HG03095 (cell line): ENCODE data around the gene ANKRD33.

ENCODE experiments used
- ATAC-seq: cut with Tn5 transposase; IDR thresholded peaks from one replicate; pipeline ENCODE4 v1.9.1; 2021; ENCODE audit warnings: moderate library complexity; ENCODE audit not compliant: unreplicated experiment

ANKRD33 gene

DNA sequence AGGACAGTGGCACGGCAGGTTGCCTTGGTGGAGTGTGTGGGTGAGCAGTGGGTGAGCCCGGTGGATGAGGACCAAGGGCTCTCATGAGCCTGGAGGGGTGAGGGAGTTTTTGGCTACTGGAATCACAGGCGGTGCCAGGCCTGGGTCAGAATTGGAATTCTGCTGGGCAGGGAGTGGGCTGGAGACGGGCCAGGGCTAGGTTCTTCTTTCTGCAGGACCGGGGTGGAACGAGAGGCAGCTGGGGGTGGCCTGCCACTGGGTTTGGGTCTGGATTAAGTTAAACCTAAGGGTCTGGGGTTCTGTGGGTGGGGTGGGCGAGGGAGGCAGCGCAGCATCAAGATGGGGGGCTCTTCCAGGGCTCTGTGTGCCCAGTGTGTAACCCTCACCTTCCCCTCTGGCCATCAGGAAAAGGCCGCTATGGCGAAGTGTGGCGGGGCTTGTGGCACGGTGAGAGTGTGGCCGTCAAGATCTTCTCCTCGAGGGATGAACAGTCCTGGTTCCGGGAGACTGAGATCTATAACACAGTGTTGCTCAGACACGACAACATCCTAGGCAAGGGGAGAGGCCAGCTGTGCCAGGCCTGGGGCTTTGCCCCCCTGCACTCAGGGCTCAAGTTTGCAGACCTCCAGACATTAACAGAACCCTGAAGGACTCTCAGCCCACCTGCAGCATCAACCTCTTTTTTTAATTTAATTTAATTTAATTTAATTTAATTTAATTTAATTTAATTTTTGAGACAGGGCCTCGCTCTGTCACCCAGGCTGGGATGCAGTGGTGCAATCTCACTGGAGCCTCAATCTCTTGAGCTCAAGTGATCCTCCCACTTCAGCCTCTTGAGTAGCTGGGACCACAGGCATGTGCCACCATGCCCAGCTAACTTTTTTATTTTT is 26.4 kb downstream of the ANKRD33 start:
- ATAC-seq = no peak

DNA sequence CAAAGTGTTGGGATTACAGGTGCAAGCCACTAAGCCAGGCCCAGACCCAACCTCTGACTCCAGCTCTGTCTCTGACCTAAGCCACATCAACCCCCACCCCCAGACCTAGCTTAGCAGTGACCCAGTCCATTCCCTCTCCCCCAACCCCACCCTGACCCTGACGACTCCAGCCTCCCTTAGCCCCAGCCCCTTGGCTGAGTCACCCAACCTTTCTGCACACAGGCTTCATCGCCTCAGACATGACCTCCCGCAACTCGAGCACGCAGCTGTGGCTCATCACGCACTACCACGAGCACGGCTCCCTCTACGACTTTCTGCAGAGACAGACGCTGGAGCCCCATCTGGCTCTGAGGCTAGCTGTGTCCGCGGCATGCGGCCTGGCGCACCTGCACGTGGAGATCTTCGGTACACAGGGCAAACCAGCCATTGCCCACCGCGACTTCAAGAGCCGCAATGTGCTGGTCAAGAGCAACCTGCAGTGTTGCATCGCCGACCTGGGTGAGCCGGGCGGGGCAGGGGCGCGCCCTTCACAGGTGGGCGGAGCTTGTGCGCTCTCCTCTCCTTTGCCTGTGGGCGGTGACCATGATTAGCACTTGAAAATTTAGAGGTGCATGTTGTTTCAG is 27.2 kb downstream of the ANKRD33 start:
- no peak for ATAC-seq

DNA sequence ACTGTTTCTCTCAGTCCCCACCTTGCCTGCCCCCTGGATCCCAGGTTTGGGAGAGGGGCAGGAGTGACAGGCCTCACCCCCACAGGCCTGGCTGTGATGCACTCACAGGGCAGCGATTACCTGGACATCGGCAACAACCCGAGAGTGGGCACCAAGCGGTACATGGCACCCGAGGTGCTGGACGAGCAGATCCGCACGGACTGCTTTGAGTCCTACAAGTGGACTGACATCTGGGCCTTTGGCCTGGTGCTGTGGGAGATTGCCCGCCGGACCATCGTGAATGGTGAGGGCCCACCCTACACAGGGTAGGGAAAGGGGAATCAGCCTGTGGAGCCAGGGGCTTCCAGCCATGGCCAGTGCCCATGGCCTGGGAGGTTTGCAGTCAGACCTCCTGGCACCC is 28.0 kb downstream of the ANKRD33 start:
- no peak for ATAC-seq

DNA sequence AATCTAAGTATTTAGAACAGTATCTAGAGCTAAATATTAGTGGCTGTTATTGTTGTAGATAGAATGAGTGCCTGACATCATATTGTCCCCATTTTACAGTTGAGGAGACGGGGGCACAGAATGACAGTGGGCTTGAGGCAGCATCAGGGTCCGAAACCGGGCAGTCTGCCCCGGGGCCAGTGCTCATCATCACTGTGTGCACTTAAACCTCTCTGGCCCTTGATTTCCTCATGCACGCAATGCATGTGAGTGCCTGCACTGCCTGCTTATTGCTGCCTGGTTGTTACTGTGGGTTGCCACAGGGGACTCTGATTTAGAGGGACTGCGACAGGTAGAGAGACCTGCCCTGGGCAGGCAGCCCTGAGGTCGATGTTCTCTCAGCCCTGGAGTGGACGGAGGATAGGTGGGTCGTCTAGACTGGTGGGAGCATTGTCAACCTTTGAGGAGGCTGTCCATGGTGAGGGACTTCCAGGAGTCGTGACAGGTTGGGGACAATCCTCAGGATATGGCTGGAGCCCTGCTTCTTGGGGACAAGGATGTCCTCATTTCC is 29.2 kb downstream of the ANKRD33 start:
- no peak for ATAC-seq

DNA sequence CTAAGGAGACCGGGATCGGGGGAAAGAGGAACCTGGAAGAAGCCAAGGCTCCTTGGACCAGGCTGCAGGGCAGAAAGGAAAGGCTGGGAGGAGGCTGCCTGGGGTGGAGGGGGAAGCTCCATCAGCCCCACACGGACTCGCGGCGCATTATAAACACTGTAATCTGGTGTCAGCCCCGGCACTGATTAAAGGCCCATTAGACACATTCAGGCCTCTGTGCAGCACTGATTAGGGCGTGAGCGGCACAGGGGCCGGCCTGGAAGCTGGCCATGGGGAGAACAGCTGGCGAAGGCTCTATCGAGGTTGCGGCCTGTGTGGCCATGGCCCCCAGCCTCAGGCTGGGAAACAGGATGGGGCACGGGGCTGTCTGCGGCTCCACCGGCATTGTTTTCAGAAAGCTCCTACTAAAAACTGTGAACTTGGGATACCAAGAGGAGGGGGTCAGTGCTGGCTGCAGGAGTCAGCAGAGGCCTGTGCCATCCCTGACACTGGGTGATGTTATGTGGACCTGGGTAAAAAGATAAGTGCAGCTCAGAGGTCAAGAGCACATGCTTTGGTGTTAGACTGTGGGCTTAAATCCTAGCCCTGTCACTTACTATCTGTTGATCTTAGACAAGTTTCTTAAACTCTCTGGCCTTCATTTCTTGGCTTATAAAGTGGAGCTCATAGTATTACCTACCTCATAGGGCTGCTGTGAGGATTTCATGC is 30.0 kb downstream of the ANKRD33 start:
- no peak for ATAC-seq

DNA sequence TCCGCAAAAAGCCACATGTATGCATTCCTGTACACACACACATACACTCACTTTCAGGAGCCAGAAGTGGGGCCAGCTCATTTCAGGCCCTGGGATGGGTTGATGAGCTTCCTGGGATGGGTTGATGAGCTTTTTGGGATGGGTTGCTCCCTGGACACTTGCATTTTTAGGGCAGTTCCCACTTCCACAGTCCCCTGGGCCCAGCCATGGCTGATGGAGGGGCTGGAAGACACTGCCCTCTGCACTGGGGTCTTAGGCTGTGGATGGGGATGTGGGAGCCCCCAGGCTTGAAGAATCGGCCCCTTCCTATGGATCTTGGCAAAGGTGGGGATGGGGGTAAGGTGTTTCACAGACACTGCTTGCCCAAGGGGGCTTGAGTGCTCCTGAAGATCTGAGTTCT is 32.1 kb downstream of the ANKRD33 start:
- ATAC-seq = no peak

DNA sequence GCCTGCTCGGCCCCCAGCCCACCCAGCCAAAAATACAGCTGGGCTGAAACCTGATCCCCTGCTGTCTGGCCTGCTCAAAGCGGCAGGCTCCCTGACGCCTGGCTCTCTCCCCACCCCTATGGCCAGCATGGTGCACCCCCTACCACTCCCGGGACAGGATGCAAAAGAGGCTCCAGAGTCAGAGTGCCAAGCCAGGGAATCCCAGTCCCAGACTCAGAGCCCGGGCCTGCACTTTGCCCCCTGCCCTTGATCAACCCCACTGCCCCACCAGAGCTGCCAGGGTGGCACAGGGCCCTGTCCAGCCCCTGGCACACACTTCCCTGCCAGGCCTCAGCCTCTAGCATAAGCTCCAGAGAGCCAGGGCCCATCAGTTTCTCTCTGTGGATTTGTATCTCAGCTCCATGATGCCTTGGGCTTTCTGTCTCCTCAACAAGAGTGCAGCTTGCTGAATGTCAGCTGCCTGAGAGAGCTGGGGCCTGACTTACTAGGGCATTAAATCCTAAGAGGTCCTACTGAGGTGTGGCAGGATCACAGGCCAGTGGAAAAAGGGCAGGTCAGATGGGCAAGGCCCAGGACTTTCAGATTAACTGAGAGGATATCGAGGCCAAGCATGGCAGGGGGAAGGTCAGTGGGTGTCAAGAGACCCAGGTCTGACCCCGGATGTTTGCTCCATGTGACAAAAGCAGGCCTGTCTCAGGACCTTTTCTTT is 33.3 kb downstream of the ANKRD33 start:
- no peak for ATAC-seq

DNA sequence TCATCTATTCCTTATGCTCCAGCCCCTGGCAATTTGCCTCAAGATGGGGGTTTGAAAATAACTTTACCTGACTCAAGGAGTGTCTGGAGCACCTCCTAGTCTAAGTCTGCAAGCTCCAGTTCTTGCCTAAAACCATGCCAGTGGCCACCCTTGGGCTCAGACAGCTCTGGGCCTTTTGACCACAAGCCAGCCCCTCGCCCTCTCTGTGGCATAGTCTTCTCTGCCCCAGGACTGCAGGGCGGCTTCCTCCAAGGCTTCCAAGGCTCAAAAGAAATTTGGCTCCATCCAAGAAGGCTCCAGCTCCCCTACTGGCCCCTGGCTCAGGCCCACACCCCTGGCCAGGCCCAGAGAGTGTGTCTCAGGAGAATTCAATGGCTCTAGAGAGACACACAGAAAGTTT is 34.2 kb downstream of the ANKRD33 start:
- no peak for ATAC-seq

DNA sequence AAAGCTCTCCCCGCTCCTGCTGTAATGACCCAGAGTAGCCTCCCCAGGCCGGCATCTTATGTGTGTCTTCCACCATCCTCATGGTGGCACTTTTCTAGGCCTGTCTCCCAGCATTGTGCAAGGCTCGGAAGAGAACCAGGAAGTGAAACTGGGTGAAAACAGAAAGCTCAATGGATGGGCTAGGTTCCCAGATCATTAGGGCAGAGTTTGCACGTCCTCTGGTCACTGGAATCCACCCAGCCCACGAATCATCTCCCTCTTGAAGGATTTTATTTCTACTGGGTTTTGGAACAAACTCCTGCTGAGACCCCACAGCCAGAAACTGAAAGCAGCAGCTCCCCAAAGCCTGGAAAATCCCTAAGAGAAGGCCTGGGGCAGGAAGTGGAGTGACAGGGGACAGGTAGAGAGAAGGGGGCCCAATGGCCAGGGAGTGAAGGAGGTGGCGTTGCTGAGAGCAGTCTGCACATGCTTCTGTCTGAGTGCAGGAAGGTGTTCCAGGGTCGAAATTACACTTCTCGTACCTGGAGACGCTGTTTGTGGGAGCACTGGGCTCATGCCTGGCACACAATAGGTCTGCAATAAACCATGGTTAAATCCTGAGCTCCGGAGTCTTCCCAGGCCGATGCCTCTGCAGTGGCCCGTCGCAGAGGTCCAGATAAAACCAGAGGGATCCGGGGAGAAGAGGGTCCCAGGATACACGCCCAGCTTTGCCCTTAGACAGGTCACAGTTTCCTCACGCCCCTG is 35.0 kb downstream of the ANKRD33 start:
- no peak for ATAC-seq

DNA sequence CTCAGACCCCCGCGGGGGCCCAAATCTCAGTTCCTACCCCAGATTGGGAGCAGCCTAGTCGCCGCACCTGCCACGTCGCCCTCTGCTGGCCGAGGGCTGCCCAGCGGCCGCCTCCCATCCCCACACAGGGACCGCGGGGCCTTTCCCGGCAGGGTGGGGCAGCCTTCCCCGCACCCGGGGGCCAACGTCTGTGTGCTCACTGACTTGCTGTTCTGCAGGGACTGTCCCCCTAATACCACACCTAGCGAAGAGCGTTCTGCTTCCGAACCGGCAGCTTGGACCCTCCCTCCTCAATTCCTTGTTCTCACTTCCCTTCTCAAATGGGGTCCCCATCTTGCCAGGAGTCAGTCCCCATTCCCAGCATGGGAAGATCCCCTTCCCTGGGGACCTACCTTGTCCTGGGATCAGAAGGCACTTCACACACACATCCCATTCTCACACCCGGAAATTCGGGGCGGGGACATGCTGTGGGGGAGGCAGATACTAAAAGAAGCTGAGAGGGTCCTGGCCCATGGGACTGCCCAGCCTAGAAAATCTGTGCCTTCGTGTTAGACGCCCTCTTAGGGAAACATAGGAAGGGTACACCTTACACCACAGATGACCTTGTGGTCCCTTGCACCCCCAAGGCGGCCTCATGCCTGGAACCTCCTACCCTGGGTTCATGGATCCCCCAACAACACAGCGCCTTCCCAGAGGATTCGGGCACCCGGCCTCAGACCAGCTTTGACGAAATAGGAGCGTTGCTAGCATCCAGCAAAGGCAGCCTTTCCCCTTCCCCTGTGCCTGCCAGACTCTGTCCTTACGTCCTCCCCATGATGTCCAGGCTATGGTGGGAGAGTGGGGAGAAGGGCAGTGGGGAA is 35.8 kb downstream of the ANKRD33 start:
- no peak for ATAC-seq

DNA sequence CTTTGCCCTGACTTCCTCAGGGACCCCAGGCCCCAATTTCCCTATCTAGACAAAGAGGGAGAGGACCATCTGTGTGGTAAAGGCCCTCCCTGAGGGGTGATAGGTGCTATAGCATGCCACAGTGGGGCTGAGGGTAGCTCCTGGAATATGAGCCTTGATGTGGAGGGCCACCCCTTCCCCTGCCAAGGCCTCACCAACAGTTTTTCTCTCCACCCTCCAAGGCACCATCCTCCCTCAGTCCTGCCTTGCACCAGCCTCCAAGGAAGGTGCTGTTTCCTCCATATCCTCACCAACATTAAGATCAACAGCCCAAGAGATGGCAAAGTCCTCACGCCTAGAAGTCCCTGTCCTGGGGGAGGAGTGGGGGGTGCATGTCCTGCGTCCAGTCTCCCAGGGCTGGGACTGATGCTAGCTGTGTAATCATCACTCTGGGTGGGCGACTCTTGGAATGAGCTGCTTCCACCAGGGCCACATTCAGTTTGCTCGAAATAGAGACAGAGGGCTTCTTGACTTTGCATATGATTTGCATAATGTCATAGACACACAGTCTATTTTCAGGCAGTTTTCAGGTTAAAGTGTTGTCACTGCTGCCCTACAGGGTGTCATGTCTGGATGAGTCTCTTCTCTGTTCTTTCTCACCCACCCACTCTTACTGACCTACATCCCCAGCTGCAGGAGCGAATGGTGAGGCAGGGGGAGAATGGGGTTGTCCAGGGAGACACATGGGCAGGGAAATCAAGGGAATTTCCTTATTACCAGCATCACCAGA is 36.8 kb downstream of the ANKRD33 start:
- ATAC-seq = no peak

DNA sequence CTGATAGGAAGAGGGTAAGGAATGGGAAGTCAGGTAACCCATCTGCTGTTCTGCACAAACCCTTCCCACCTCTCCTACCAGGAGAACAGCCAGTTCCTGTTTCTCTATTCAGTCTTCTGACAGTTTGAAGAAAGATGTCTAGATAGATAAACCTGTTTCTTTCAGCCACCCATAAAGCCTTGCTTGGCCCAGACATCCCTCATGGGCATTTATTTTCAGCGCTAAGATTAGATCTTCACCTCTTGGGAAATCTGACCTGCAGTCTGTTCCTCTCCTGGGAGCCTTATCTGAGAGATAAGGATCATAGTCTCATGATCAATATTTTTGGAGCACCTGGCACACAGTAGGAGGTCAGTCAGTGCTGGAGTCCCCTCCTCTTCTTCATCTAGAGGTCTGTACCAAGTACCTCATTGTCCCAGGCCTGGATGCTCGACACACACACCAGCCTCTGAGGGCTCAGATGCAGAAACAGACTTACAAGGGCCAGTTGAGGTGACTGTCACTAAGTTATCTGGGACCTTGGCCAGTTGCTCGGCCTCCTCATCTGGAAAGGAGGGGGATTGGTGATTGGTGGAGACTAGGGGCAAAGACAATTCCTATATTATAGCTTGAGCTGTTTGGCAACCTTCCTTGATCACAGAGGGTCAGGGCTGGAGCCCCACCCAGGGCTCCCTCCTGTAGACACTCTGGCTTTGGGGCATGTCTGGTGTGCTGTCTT is 37.6 kb downstream of the ANKRD33 start:
- ATAC-seq = no peak

DNA sequence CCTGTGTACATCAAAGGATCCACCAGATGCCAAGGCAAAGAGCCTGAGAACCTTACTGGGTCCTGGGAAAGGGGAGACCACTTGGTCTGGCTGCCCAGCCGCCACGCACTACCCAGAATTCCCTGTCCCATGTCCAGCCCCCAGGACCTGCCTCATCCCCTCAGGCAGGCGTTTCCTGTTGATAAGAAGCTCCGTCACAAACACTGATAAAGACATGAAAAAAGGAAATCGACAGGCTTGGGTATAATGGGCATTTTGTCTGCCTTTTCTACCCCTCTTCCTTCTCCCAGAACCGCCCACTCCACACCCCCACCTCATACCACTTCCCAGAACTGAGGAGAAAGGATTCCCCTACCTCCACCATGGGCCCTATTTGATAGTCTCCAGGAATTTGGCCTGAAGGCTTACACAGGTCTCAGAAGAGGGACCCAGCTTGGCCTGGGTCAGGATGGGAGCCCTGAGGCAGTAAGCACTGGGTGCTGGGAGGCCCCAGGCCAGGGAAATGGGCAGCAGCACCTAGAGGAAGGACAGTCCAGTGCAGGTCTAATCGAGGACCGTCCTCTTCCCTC is 38.2 kb downstream of the ANKRD33 start:
- ATAC-seq = no peak

DNA sequence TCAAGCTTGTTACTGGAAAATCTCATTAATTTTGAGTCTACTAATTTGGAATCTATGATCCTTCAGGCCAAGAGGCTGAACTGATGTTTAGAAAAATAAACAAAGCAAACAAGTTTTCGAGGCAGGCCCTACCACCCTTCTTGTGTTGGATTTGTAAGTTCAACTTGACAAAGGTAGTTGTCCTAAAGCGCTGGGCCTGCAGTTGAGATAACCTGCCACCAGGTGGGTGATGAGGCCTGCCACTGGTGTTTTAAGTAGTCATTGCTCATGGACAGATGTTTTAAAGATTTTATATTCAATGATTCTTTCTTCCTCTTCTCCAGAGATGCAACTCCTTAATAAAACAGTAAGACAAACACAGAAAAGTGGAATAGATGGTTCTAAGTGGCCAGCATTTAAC is 38.8 kb downstream of the ANKRD33 start:
- no peak for ATAC-seq

DNA sequence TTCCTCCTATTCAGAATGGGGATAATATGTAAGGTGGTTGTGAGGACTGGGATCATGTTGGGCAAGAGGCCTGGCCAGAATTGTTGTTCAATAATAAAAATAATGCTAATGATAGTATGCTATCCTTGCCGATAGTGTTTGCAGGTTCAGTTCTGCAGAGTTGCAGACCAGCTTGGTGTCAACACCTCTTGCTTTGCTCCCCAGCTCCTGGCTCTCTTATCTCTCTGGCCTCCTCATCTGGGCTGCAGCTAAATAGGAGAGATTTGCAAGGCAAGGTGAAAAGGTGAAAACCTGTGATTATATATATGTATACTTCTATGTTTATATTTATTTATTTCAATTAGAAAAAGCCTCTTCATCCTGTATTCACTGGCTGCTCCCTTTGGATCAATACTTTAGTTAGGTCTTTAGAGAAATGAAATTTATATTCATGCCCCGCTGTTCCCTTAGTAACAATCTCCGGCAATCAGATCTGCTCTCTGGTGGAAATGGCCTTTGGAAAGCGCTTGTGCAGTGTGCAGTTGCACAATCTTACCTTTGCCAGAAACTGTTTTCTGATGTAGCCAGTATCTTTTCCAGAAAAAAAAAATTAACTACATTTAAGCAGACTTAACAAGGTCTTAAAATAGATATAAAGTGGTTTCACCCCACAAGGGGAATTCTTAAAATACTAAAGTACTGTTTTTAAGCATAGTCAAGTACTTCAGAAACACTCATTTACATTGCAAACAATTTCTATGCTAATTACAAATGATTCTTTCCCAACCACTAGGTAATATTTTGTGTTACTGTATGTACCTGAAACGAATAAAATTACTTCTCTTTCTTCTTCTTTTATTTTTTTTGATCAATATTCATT is 44.5 kb downstream of the ANKRD33 start:
- no peak for ATAC-seq

DNA sequence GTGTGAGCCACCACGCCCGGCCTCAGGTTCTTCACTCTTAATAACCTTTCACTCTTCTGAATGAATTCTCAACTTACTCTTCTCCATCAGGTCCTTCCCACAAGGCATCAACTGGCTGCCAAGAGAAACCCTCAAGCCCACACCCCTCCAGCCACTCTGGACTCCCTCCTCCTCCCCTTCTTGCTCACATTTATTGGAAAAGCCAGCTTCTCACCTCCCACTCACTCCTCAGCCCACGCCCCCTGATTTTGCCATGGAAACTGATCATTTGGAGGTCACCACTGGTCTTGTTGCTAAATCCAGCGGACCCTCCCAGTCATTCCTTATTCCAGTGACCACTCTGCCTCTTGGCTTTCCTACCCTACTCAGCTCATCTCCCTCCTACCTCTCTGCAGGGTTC is 46.2 kb downstream of the ANKRD33 start:
- no peak for ATAC-seq

DNA sequence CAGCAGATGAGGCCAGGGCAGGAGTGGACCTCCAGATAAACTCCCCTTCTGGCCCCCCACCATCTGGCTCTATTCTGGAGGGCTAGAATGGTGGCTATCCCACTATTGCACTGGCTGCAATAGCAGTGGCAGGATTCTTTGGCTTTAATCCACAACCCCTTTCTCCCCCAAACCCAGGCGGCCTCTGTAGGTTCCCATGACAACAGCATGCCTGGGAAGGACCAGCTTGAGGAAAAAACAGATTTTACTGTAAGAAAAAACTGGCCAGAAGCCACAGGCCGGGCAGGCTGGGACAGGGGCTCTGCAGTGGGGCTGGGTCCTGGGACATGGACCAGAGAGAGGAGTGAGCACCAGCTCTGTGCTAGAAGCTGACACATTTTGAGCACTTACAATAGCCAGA is 50.0 kb downstream of the ANKRD33 start:
- ATAC-seq = no peak
